Hepatocyte (in vitro differentiated cells): Measurements from ENCODE around the gene VAPB. TPM values are rescaled to one million over a fixed set of nuclear protein-coding genes. Genes with fewer than 3 reads are reported as not detected.

Source experiments
- DNase-seq: peaks from one replicate; pipeline ENCODE4 v3.0.0-alpha.2; 2016; ENCODE audit warnings: low spot score
- H2AFZ ChIP-seq: fragments of 200-600 bp; sonication (generic); 2 replicates; pipeline ENCODE4 v1.6.0; 2016; ENCODE audit warnings: antibody characterized with exemption, mild to moderate bottlenecking
- H3K27ac ChIP-seq: fragments of 200-600 bp; sonication (generic); 2 replicates; pipeline ENCODE4 v1.5.1; 2016; ENCODE audit warnings: mild to moderate bottlenecking
- H3K27me3 ChIP-seq: fragments of 200-600 bp; sonication (generic); 2 replicates; pipeline ENCODE4 v1.6.1; 2016
- H3K36me3 ChIP-seq: fragments of 200-600 bp; sonication (generic); replicated peaks from 2 replicates; pipeline ENCODE4 v1.5.1; 2016; ENCODE audit warnings: low read depth; ENCODE audit not compliant: insufficient read depth
- H3K4me1 ChIP-seq: fragments of 200-600 bp; sonication (generic); 2 replicates; pipeline ENCODE4 v1.5.1; 2016; ENCODE audit warnings: mild to moderate bottlenecking, moderate library complexity; ENCODE audit not compliant: insufficient read depth
- H3K4me2 ChIP-seq: fragments of 200-600 bp; sonication (generic); 2 replicates; pipeline ENCODE4 v1.6.0; 2016
- H3K4me3 ChIP-seq: fragments of 200-600 bp; sonication (generic); 2 replicates; pipeline ENCODE4 v1.5.1; 2016; ENCODE audit warnings: mild to moderate bottlenecking
- H3K79me2 ChIP-seq: fragments of 200-600 bp; sonication (generic); 2 replicates; pipeline ENCODE4 v1.6.0; 2017; ENCODE audit warnings: mild to moderate bottlenecking
- H3K9me2 ChIP-seq: fragments of 200-600 bp; sonication (generic); replicated peaks from 2 replicates; pipeline ENCODE4 v1.6.0; 2017; ENCODE audit warnings: mild to moderate bottlenecking; ENCODE audit not compliant: insufficient read depth
- H3K9me3 ChIP-seq: fragments of 200-600 bp; sonication (generic); 2 replicates; pipeline ENCODE4 v1.5.1; 2016; ENCODE audit warnings: low read depth, mild to moderate bottlenecking
- H4K20me1 ChIP-seq: fragments of 200-600 bp; sonication (generic); 2 replicates; pipeline ENCODE4 v1.6.0; 2016; ENCODE audit warnings: mild to moderate bottlenecking; ENCODE audit not compliant: insufficient read depth, poor library complexity, severe bottlenecking
- EZH2 ChIP-seq: fragments of 200-600 bp; sonication (generic); IDR thresholded peaks from 2 replicates; pipeline ENCODE4 v1.6.1; 2016; ENCODE audit warnings: antibody characterized with exemption, mild to moderate bottlenecking, borderline replicate concordance
- EZH2phosphoT487 ChIP-seq: fragments of 200-600 bp; sonication (generic); IDR thresholded peaks from one replicate; pipeline ENCODE4 v1.6.1; 2018; ENCODE audit warnings: antibody characterized with exemption, mild to moderate bottlenecking, low read depth, moderate library complexity; ENCODE audit not compliant: unreplicated experiment, severe bottlenecking
- WGBS: methylation state at CpG from one replicate; pipeline ENCODE4 v1.1.6; 2016; ENCODE audit warnings: low lambda C conversion rate; ENCODE audit errors: missing lambda C conversion rate; 5-methylcytosine and 5-hydroxymethylcytosine counted together
- polyA plus RNA-seq: library from polyadenylated mRNA; unstranded; fragments of >200 nt; fragmentation: Nextera tagmentation; extraction: Ambion mirVana; gene quantifications from 2 replicates; pipeline ENCODE4 v1.2.1, GENCODE V29; 2016
- total RNA-seq: library from RNA; depleted of rRNA; stranded (reverse); fragments of >200 nt; gene quantifications from 2 replicates; pipeline ENCODE4 v1.2.3, GENCODE V29; 2014
- TF ChIP-seq, protein P1 (sequence below): fragments of 200-600 bp; sonication (generic); IDR thresholded peaks from 2 replicates; pipeline ENCODE4 v1.5.1; 2016; ENCODE audit warnings: antibody characterized with exemption, mild to moderate bottlenecking; ENCODE audit not compliant: poor library complexity

The VAPB gene
- total and polyA plus RNA-seq, 2 experiments from 2014 or later = 32.1 to 49.6 TPM

DNA sequence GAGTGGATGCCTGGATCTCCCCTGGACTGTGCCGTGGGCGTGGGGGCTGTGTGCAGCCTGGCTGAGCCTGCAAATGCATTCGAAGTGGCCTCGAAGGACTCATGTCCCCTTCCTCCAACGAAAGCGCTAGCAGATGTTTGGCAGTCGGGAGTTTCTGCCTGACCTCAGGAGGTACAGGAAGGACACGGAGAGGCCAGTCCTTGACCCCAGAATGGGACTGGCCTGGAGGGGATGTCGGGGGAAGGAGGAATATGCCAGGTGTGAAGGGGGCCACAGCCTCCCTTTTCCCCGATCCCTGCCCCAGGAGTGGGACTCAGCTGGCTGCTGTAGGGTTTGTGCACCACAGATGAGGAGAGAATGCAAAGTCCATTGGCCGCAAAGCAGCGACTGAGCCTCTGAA, 80.6 kb downstream of the VAPB start:
- H3K4me2 ChIP-seq = no peak overlapping the region
- H3K36me3 ChIP-seq = no peaks in the 10 kb centered on the region
- no peak overlapping the region for H3K27ac ChIP-seq
- H2AFZ ChIP-seq = no peak overlapping the region
- H4K20me1 ChIP-seq = no peaks in the 10 kb centered on the region
- TF ChIP-seq, protein P1, sequence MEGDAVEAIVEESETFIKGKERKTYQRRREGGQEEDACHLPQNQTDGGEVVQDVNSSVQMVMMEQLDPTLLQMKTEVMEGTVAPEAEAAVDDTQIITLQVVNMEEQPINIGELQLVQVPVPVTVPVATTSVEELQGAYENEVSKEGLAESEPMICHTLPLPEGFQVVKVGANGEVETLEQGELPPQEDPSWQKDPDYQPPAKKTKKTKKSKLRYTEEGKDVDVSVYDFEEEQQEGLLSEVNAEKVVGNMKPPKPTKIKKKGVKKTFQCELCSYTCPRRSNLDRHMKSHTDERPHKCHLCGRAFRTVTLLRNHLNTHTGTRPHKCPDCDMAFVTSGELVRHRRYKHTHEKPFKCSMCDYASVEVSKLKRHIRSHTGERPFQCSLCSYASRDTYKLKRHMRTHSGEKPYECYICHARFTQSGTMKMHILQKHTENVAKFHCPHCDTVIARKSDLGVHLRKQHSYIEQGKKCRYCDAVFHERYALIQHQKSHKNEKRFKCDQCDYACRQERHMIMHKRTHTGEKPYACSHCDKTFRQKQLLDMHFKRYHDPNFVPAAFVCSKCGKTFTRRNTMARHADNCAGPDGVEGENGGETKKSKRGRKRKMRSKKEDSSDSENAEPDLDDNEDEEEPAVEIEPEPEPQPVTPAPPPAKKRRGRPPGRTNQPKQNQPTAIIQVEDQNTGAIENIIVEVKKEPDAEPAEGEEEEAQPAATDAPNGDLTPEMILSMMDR = no peak
- TF ChIP-seq EZH2phosphoT487 = no peak
- TF ChIP-seq EZH2 = no peak
- 91% methylated on average over 12 of the region's 12 CpGs for whole genome bisulfite sequencing
- H3K9me2 ChIP-seq = no peaks in the 10 kb centered on the region
- H3K4me3 ChIP-seq = no peak overlapping the region
- H3K9me3 ChIP-seq = no peaks in the 10 kb centered on the region
- no peaks in the 10 kb centered on the region for H3K4me1 ChIP-seq
- no peaks in the 10 kb centered on the region for H3K27me3 ChIP-seq
- no peaks in the 10 kb centered on the region for H3K79me2 ChIP-seq
- DNase-seq = no peak

DNA sequence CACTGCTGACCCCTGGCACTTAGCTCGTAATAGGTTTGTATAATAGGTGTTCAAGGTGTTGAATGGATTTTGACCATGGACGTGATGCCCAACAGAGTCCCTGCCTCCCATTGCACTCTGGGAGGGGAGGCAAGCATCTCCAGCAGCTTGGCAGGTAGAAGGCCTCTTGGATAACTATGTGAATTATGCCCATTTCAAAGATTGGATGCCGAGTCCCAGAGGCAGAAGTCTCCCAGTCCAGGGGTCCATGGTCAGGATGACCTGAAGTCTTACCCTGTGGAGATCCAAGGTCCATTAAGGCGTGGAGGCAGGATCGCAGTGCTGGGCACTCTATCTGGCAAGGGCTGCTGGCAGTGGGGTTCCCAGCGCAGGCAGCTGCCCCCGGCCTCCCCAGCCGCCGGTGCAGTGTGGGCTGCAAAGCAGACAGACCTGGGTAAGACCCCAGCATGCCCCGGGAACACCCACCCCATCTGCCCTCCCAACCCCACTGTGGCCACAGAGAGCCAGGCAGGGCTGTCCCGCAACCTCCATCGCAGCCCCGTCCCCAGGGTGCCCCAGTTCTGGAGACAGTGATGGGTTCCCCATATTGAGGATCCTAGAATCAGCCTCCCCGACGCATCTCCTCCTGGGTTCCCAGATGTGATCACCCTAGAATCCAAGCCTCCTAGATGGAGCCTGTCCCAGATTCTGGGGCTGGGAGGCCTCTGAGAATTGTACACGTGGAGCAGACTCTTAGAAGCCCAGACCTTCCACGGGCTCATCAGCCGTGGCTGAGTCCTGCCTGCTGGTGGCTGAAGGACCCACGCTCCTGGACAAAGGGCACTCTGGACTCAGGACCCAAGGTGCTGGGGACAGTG, 81.5 kb downstream of the VAPB start:
- H3K4me1 ChIP-seq = no peaks in the 10 kb centered on the region
- no peak overlapping the region for H3K4me3 ChIP-seq
- H3K9me2 ChIP-seq = no peaks in the 10 kb centered on the region
- H3K79me2 ChIP-seq = no peaks in the 10 kb centered on the region
- no peaks in the 10 kb centered on the region for H3K36me3 ChIP-seq
- no peak overlapping the region for H3K4me2 ChIP-seq
- TF ChIP-seq EZH2phosphoT487 (no peak), EZH2 (no peak)
- TF ChIP-seq, protein P1 = no peak
- H3K27me3 ChIP-seq = no peaks in the 10 kb centered on the region
- 97% methylated on average over 18 of the region's 19 CpGs for WGBS
- no peak for DNase-seq
- H3K27ac ChIP-seq = no peak overlapping the region
- H2AFZ ChIP-seq = no peak overlapping the region
- no peaks in the 10 kb centered on the region for H3K9me3 ChIP-seq
- no peaks in the 10 kb centered on the region for H4K20me1 ChIP-seq

DNA sequence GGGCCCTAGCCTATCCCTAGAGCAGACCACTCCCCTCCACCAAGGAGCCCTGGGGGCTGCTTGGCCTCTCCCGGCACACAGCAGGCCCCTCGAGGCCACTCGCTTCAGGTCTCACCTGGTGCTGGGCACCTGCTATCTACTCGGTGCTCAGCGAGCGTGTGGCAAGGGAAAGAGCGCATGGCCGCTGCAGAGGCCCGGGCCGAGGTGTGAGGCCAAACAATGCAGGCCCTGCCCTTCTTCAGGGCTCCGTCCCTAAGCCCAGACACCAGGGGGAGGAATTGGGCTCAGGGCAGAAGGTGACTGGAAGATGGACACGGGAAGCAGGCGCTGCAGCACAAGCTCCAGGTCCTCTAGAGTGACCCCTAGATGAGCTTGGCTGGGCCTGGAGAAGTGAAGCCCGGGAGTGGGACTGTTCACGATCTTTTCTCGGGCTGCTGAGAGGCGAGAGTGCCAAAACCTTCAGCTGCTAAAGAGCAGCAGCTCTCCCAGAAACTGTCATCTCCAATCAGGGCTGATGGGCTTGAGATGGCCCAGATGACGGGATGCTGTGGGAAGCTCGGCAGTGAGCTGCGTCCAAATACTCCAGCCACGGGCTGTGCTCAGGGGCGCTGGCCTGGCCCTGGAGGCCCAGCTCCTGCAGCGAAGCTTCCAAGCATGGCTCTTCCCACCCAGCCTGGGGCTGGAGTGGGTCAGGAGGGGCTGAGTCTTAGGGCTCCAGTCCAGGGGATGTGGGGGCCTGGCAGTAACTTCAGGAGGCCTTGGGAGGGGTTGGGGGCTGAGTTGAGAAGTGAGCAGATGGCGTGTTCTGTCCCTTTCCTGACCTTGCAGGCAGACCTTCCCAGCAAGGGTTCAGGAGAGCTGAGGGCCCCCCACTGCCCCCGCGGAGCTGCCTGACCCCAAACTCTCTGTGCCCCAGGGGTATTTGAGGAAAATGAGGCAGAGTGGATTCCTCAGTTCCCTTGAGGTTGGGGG, 82.5 kb downstream of the VAPB start:
- H4K20me1 ChIP-seq = no peaks in the 10 kb centered on the region
- no peaks in the 10 kb centered on the region for H3K27me3 ChIP-seq
- peak; percentile 55 for DNase-seq
- no peak overlapping the region for H2AFZ ChIP-seq
- no peak overlapping the region for H3K4me2 ChIP-seq
- TF ChIP-seq, protein P1 = no peak
- no peak for TF ChIP-seq EZH2
- TF ChIP-seq EZH2phosphoT487 = no peak
- no peaks in the 10 kb centered on the region for H3K9me2 ChIP-seq
- no peaks in the 10 kb centered on the region for H3K4me1 ChIP-seq
- H3K27ac ChIP-seq = no peak overlapping the region
- H3K9me3 ChIP-seq = no peaks in the 10 kb centered on the region
- no peaks in the 10 kb centered on the region for H3K79me2 ChIP-seq
- no peak overlapping the region for H3K4me3 ChIP-seq
- WGBS = 70% methylated on average over 24 of the region's 26 CpGs
- H3K36me3 ChIP-seq = no peaks in the 10 kb centered on the region
